GM12878 (cell line): ENCODE results near the gene FIBCD1. TPM values are rescaled to one million over a fixed set of nuclear protein-coding genes. Genes with fewer than 3 reads are reported as not detected.

Source experiments
- ATAC-seq: fragments of 200-7000 bp; cut with Tn5 transposase; 3 replicates; pipeline ENCODE4 v1.9.1; 2020; ENCODE audit warnings: mild to moderate bottlenecking, moderate library complexity
- BruUV-seq: library from RNA; stranded (reverse); fragments of 400-500 nt; replicated peaks from 2 replicates; lab custom pipeline; 2021; lab: Mats Ljungman, UMichigan
- CTCF ChIA-PET: fragments of 300-600 bp; sonication (Branson Sonifier 250); formaldehyde crosslinking; extraction: SDS; loops from one replicate; lab custom pipeline; 2021; ENCODE audit warnings: inconsistent platforms; lab: Yijun Ruan, JAX
- POLR2A ChIA-PET: fragments of 350-600 bp; formaldehyde crosslinking; extraction: SDS; loops from one replicate; lab custom pipeline; 2021; ENCODE audit warnings: inconsistent platforms; lab: Charles Lee
- RAD21 ChIA-PET: fragments of 300-600 bp; sonication (Branson Sonifier 250); formaldehyde crosslinking; loops from one replicate; lab custom pipeline; 2023; ENCODE audit warnings: antibody characterized with exemption; ENCODE audit not compliant: unreplicated experiment; lab: Charles Lee
- SMC1A ChIA-PET: fragments of 300-600 bp; sonication (Branson Sonifier 250); formaldehyde crosslinking; loops from one replicate; lab custom pipeline; 2023; ENCODE audit not compliant: unreplicated experiment, uncharacterized antibody; lab: Charles Lee
- DNase-seq: peaks from one replicate; pipeline ENCODE4 v3.0.0-alpha.2; 2011; ENCODE audit warnings: low read depth, low spot score
- FAIRE-seq: peaks from 3 replicates; lab custom pipeline; 2011; peaks lifted over from hg19 to GRCh38; lab: Jason Lieb, UNC
- H2AFZ ChIP-seq: 2 replicates; pipeline ENCODE4 v1.6.0; 2011; ENCODE audit warnings: low read depth, low read length, control low read depth; ENCODE audit not compliant: control insufficient read depth
- H3K27ac ChIP-seq: 2 replicates; pipeline ENCODE4 v1.5.1; 2011; ENCODE audit warnings: control low read depth; ENCODE audit not compliant: control insufficient read depth, insufficient read depth
- H3K27me3 ChIP-seq, 2 experiments: replicated peaks in 1 of 2; 2 replicates each; pipeline versions ENCODE4 v1.6.0 to v1.6.1; 2011; ENCODE audit warnings: low read length in 1 of 2; ENCODE audit not compliant: control insufficient read depth in 2 of 2, insufficient read depth in 2 of 2
- H3K36me3 ChIP-seq, 2 experiments: 2 replicates each; pipeline ENCODE4 v1.5.1; 2011; ENCODE audit warnings: low read length in 1 of 2; ENCODE audit not compliant: control insufficient read depth in 2 of 2, insufficient read depth in 2 of 2
- H3K4me1 ChIP-seq: 2 replicates; pipeline ENCODE4 v1.6.1; 2011; ENCODE audit warnings: mild to moderate bottlenecking, low read length, moderate library complexity, mixed read lengths; ENCODE audit not compliant: control insufficient read depth, insufficient read depth
- H3K4me2 ChIP-seq: 2 replicates; pipeline ENCODE4 v1.6.0; 2011; ENCODE audit warnings: control low read depth; ENCODE audit not compliant: control insufficient read depth, insufficient read depth
- H3K4me3 ChIP-seq: fragments of 200-600 bp; sonication (generic); 2 replicates; pipeline ENCODE4 v1.5.1; 2016
- H3K79me2 ChIP-seq: 2 replicates; pipeline ENCODE4 v1.6.0; 2011; ENCODE audit warnings: low read length; ENCODE audit not compliant: control insufficient read depth, insufficient read depth
- H3K9ac ChIP-seq: 2 replicates; pipeline ENCODE4 v1.8.0; 2011; ENCODE audit warnings: low read length, control low read depth, mixed read lengths; ENCODE audit not compliant: control insufficient read depth, insufficient read depth
- H3K9me3 ChIP-seq: replicated peaks from 3 replicates; pipeline ENCODE4 v1.5.1; 2011; ENCODE audit warnings: mild to moderate bottlenecking, low read length; ENCODE audit not compliant: control insufficient read depth, insufficient read depth
- H4K20me1 ChIP-seq: 2 replicates; pipeline ENCODE4 v1.6.0; 2011; ENCODE audit not compliant: control insufficient read depth, insufficient read depth
- CBFB ChIP-seq: IDR thresholded peaks from 2 replicates; pipeline ENCODE4 v1.6.1; 2016; ENCODE audit warnings: antibody characterized with exemption, low read depth
- CEBPZ ChIP-seq: fragments of 150-350 bp; IDR thresholded peaks from 2 replicates; pipeline ENCODE4 v1.6.1; 2016; ENCODE audit warnings: low read depth, low read length
- EGR1 ChIP-seq, 2 experiments: IDR thresholded peaks; 1 replicate in 1 of 2; 2 replicates in 1 of 2; pipeline ENCODE4 v1.6.1; 2011 to 2012; ENCODE audit warnings: low read depth in 2 of 2, low read length in 2 of 2, borderline replicate concordance in 1 of 2, mild to moderate bottlenecking in 1 of 2, moderate library complexity in 1 of 2
- ESRRA ChIP-seq: IDR thresholded peaks from 2 replicates; pipeline ENCODE4 v1.6.1; 2012; ENCODE audit warnings: mild to moderate bottlenecking, low read length, improper control_type of control experiment
- MAX ChIP-seq: IDR thresholded peaks from 2 replicates; pipeline ENCODE4 v1.6.1; 2012; ENCODE audit warnings: low read depth, low read length, improper control_type of control experiment
- NR2C1 ChIP-seq: fragments of 450-650 bp; IDR thresholded peaks from 2 replicates; pipeline ENCODE4 v1.6.1; 2017; ENCODE audit warnings: antibody characterized with exemption, mild to moderate bottlenecking, moderate library complexity
- PAX5 ChIP-seq: IDR thresholded peaks from 2 replicates; pipeline ENCODE4 v1.6.1; 2011; ENCODE audit warnings: low read depth, low read length, borderline replicate concordance
- POU2F2 ChIP-seq: IDR thresholded peaks from 3 replicates; pipeline ENCODE4 v1.6.1; 2011; ENCODE audit warnings: low read depth, mild to moderate bottlenecking, low read length, borderline replicate concordance
- RELB ChIP-seq: fragments of 450-650 bp; IDR thresholded peaks from 2 replicates; pipeline ENCODE4 v1.6.1; 2017; ENCODE audit warnings: low read depth, mild to moderate bottlenecking, moderate library complexity
- RUNX3 ChIP-seq: IDR thresholded peaks from 2 replicates; pipeline ENCODE4 v1.6.1; 2012; ENCODE audit warnings: low read length, inconsistent platforms
- SMC3 ChIP-seq: IDR thresholded peaks from 2 replicates; pipeline ENCODE4 v1.6.1; 2011; ENCODE audit warnings: low read length, improper control_type of control experiment, borderline replicate concordance
- SREBF2 ChIP-seq: IDR thresholded peaks from 2 replicates; pipeline ENCODE4 v1.6.1; 2012; ENCODE audit warnings: mild to moderate bottlenecking, low read length
- USF1 ChIP-seq: IDR thresholded peaks from 2 replicates; pipeline ENCODE4 v1.6.1; 2011; ENCODE audit warnings: borderline replicate concordance, low read depth, mild to moderate bottlenecking, moderate library complexity, mixed read lengths, low read length; ENCODE audit not compliant: insufficient read depth; ENCODE audit errors: extremely low read length
- ZNF384 ChIP-seq: IDR thresholded peaks from 2 replicates; pipeline ENCODE4 v1.6.1; 2012; ENCODE audit warnings: low read depth, mild to moderate bottlenecking, low read length, improper control_type of control experiment, borderline replicate concordance
- WGBS: methylation state at CpG from one replicate; pipeline ENCODE4 v1.1.6; 2016; ENCODE audit warnings: low lambda C conversion rate; ENCODE audit not compliant: insufficient replicate concordance, insufficient coverage; ENCODE audit errors: missing lambda C conversion rate; 5-methylcytosine and 5-hydroxymethylcytosine counted together
- in situ Hi-C: fragments of 300-500 bp; cut with MboI; formaldehyde crosslinking; loops from 9 replicates; pipeline ENCODE4 v1.14.3; 2018; ENCODE audit warnings: mixed read lengths
- intact Hi-C: fragments of 100-400 bp; cut with micrococcal nuclease; formaldehyde crosslinking; loops from one replicate; pipeline ENCODE4 v1.14.2; 2022; ENCODE audit not compliant: unreplicated experiment
- polyA plus RNA-seq, 11 experiments: library from polyadenylated mRNA; depleted of rRNA in 4 of 11; unstranded in 6 of 11; stranded (reverse) in 5 of 11; fragments of >200 nt; fragmentation: Nextera tagmentation in 4 of 11; fragmentation: Illumina TruSeq in 1 of 11; extraction: Ambion mirVana in 4 of 11; extraction: Trizol in 1 of 11; gene quantifications; 1 replicate in 1 of 11; 2 replicates in 10 of 11; pipeline versions ENCODE4 v1.2.1 to v1.2.3, GENCODE V29; 2011 to 2016; ENCODE audit warnings: inconsistent platforms in 2 of 11, missing spikeins in 2 of 11, low read depth in 1 of 11
- total RNA-seq, 4 experiments: library from RNA; depleted of rRNA in 3 of 4; stranded (reverse); fragments of >200 nt in 3 of 4; fragmentation: Illumina TruSeq in 1 of 4; extraction: Trizol in 1 of 4; gene quantifications; 2 replicates each; pipeline versions ENCODE4 v1.2.1 to v1.2.3, GENCODE V29; 2013 to 2021
- TF ChIP-seq, protein P1 (sequence below), 3 experiments: IDR thresholded peaks in 2 of 3; conservative IDR thresholded peaks in 1 of 3; 2 replicates each; pipeline ENCODE4 v1.5.1; 2011; ENCODE audit warnings: low read depth in 3 of 3, low read length in 3 of 3, mild to moderate bottlenecking in 3 of 3, control low read depth in 2 of 3, moderate library complexity in 2 of 3, inconsistent platforms in 1 of 3, mixed read lengths in 1 of 3; ENCODE audit not compliant: control insufficient read depth in 2 of 3, insufficient read depth in 1 of 3; ENCODE audit errors: extremely low read depth in 1 of 3

Gene FIBCD1
- total and polyA plus RNA-seq, 10 of the 15 experiments (the other 5 are each of a cell fraction or from before 2014, with no cell fraction given), result 0.04 to 0.95 (median 0.25) TPM; not detected in 6

- CTCF ChIA-PET, result interaction anchor here (0.5 to 11.0 kb wide), 35 partner anchors 9 to 191 kb away, joined by 3 to 267 read pairs (median 4); no protein-coding TSS in a partner anchor
- Histone ChIP-seq H3K27ac (no peak overlapping the region), H3K4me1 (peaks cover 19% of the 10 kb centered on the region), H3K9ac (no peak overlapping the region), H4K20me1 (peaks cover 6% of the 10 kb centered on the region; the same call in 1 of the 2 replicates), H3K4me2 (no peak overlapping the region), H3K27me3 (no peaks in the 10 kb centered on the region), H2AFZ (no peak overlapping the region), H3K79me2 (no peaks in the 10 kb centered on the region), H3K9me3 (no peaks in the 10 kb centered on the region), H3K4me3 (no peak overlapping the region), H3K36me3 (peaks cover 8 to 23% of the 10 kb centered on the region in 2 experiments; a peak in 3 of 4 replicates)
- RAD21 ChIA-PET, result interaction anchor here (0.7 to 4.6 kb wide), 8 partner anchors 21 to 180 kb away, joined by 3 to 28 read pairs (median 4); no protein-coding TSS in a partner anchor
- in situ Hi-C loops, result loop anchor here (5.0 to 10.0 kb wide), 3 partner anchors 76 to 412 kb away; no protein-coding TSS in a partner anchor
- DNase-seq, result peak; percentile 17
- intact Hi-C loops, result loop anchor here (1.0 kb wide), 3 partner anchors 75 to 180 kb away; no protein-coding TSS in a partner anchor
- SMC1A ChIA-PET, result interaction anchor here (0.8 to 2.7 kb wide), 20 partner anchors 16 to 180 kb away, joined by 3 to 25 read pairs (median 5); partner anchors contain the start of gene EXOSC2
- WGBS, result 43% methylated on average over 4 of the region's 4 CpGs
- ATAC-seq, result peak; percentile 50
- POLR2A ChIA-PET, result no interaction called here
- FAIRE-seq, result peak; percentile 80
- BruUV-seq, result no TSS peak
- TF ChIP-seq ESRRA (no peak), CEBPZ (no peak), RELB (no peak), USF1 (no peak), RUNX3 (peak; percentile 91), MAX (no peak), EGR1 (IDR thresholded peaks at IDR 0.05; ENCODE audit: borderline replicate concordance in 1 of 2, low read depth in 2 of 2, low read length in 2 of 2) (no peak), SMC3 (peak; percentile 85), PAX5 (no peak), POU2F2 (no peak), SREBF2 (no peak), CBFB (peak; percentile 30; the same call in 1 of the 2 replicates), ZNF384 (no peak), NR2C1 (no peak)
- TF ChIP-seq, protein P1, sequence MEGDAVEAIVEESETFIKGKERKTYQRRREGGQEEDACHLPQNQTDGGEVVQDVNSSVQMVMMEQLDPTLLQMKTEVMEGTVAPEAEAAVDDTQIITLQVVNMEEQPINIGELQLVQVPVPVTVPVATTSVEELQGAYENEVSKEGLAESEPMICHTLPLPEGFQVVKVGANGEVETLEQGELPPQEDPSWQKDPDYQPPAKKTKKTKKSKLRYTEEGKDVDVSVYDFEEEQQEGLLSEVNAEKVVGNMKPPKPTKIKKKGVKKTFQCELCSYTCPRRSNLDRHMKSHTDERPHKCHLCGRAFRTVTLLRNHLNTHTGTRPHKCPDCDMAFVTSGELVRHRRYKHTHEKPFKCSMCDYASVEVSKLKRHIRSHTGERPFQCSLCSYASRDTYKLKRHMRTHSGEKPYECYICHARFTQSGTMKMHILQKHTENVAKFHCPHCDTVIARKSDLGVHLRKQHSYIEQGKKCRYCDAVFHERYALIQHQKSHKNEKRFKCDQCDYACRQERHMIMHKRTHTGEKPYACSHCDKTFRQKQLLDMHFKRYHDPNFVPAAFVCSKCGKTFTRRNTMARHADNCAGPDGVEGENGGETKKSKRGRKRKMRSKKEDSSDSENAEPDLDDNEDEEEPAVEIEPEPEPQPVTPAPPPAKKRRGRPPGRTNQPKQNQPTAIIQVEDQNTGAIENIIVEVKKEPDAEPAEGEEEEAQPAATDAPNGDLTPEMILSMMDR (IDR thresholded peaks at IDR 0.05 in 2 of 3, conservative IDR thresholded peaks at IDR 0.05 in 1 of 3; ENCODE audit: control insufficient read depth in 2 of 3, extremely low read depth in 1 of 3, insufficient read depth in 1 of 3, low read depth in 3 of 3, low read length in 3 of 3), result peak; percentile 67 to 79 (median 78)
Observed at GRCh38 chr9:130866474-130866965, 72.5 kb downstream of the FIBCD1 start.
